SU-DHL-6 (cell line): ENCODE results near the gene EPC2.

Experiments
- CTCF ChIP-seq: fragments of 200-600 bp; sonication (generic); IDR thresholded peaks from one replicate; pipeline ENCODE4 v1.5.1; 2017; ENCODE audit warnings: antibody characterized with exemption, mild to moderate bottlenecking, low read length, moderate library complexity; ENCODE audit not compliant: insufficient read depth, poor library complexity, severe bottlenecking
- EZH2phosphoT487 ChIP-seq: fragments of 200-600 bp; sonication (generic), shearing (Covaris generic); conservative IDR thresholded peaks from 2 replicates; pipeline ENCODE4 v1.6.1; 2018; ENCODE audit warnings: mild to moderate bottlenecking, antibody characterized with exemption, low read length, moderate library complexity, mixed read lengths

GRCh38 chr2:148614014-148614321 is 30.6 kb upstream of the EPC2 start:
- no peak for TF ChIP-seq CTCF
- no peak for TF ChIP-seq EZH2phosphoT487
